Testis (tissue), 3 donors: Measurements from ENCODE around the gene FARS2. TPM values are rescaled to one million over a fixed set of nuclear protein-coding genes. Genes with fewer than 3 reads are reported as not detected.
"Not testable (repeated sequence)": the region's sequence is repeated elsewhere in the genome, so short reads cannot be mapped to it uniquely, and the experiment has no call there.

Source experiments
- DNase-seq: peaks from one replicate; pipeline ENCODE4 v3.0.0-alpha.2; 2019
- H3K27ac ChIP-seq, 2 donors: fragments of 200-600 bp; sonication (generic); one replicate each; pipeline ENCODE4 v1.5.1; 2019
- H3K27me3 ChIP-seq: fragments of 200-600 bp; sonication (generic); one replicate; pipeline ENCODE4 v1.5.1; 2019
- H3K36me3 ChIP-seq: fragments of 200-600 bp; sonication (generic); one replicate; pipeline ENCODE4 v1.5.1; 2017; ENCODE audit warnings: low read depth; ENCODE audit errors: missing control alignments
- H3K4me1 ChIP-seq: fragments of 200-600 bp; sonication (generic); one replicate; pipeline ENCODE4 v1.5.1; 2019
- H3K4me3 ChIP-seq, 2 donors: fragments of 200-600 bp; sonication (generic); one replicate each; pipeline ENCODE4 v1.5.1; 2017 to 2019
- H3K9me3 ChIP-seq: fragments of 200-600 bp; sonication (generic); one replicate; pipeline ENCODE4 v1.5.1; 2017
- POLR2A ChIP-seq: fragments of 450-650 bp; IDR thresholded peaks from one replicate; pipeline ENCODE4 v1.6.1; 2017; ENCODE audit warnings: antibody characterized with exemption, mild to moderate bottlenecking, moderate library complexity
- WGBS, 2 donors: methylation state at CpG; one replicate each; pipeline ENCODE4 v1.1.5; 2018; 5-methylcytosine and 5-hydroxymethylcytosine counted together
- intact Hi-C: fragments of 100-400 bp; cut with DNase I; formaldehyde crosslinking; loops from one replicate; pipeline ENCODE4 v1.15.1; 2023; ENCODE audit warnings: low total_unique reads
- polyA plus RNA-seq: library from polyadenylated mRNA; stranded (reverse); fragments of 350-450 nt; fragmentation: Illumina TruSeq; extraction: RNeasy Lipid Tissue Mini Kit (QIAGEN cat#74804); gene quantifications from one replicate; pipeline ENCODE4 v1.2.3, GENCODE V29; 2014; ENCODE audit warnings: low read depth, low replicate concordance; ENCODE audit not compliant: insufficient read depth
- total RNA-seq, 2 donors: library from RNA; depleted of rRNA; stranded (reverse); fragments of >200 nt; gene quantifications; one replicate each; pipeline ENCODE4 v1.2.3, GENCODE V29; 2016
- TF ChIP-seq, protein P1 (sequence below), 3 experiments: fragments of 450-650 bp in 2 of 3; fragments of 200-600 bp in 1 of 3; sonication (generic) in 1 of 3; IDR thresholded peaks; one replicate each; pipeline ENCODE4 v1.5.1; 2016 to 2019; ENCODE audit warnings: antibody characterized with exemption in 3 of 3, mild to moderate bottlenecking in 2 of 3, moderate library complexity in 1 of 3

The FARS2 gene
- total and polyA plus RNA-seq, 3 donors from 2014 or later: 15.4 to 26.8 (median 22.1) TPM

GRCh38 chr6:5557506-5557905 is 296.2 kb downstream of the FARS2 start:
- H3K27ac ChIP-seq: no peak overlapping the region
- intact Hi-C loops: no loop called here
- no peaks in the 10 kb centered on the region for H3K4me1 ChIP-seq
- TF ChIP-seq, protein P1, sequence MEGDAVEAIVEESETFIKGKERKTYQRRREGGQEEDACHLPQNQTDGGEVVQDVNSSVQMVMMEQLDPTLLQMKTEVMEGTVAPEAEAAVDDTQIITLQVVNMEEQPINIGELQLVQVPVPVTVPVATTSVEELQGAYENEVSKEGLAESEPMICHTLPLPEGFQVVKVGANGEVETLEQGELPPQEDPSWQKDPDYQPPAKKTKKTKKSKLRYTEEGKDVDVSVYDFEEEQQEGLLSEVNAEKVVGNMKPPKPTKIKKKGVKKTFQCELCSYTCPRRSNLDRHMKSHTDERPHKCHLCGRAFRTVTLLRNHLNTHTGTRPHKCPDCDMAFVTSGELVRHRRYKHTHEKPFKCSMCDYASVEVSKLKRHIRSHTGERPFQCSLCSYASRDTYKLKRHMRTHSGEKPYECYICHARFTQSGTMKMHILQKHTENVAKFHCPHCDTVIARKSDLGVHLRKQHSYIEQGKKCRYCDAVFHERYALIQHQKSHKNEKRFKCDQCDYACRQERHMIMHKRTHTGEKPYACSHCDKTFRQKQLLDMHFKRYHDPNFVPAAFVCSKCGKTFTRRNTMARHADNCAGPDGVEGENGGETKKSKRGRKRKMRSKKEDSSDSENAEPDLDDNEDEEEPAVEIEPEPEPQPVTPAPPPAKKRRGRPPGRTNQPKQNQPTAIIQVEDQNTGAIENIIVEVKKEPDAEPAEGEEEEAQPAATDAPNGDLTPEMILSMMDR (IDR thresholded peaks at IDR 0.05): no peak
- no peak for TF ChIP-seq POLR2A
- 88 to 93% methylated on average over 5 of the region's 5 CpGs for WGBS, 2 donors
- H3K36me3 ChIP-seq: no peaks in the 10 kb centered on the region
- DNase-seq: no peak
- no peak overlapping the region for H3K4me3 ChIP-seq
- no peaks in the 10 kb centered on the region for H3K27me3 ChIP-seq
- no peaks in the 10 kb centered on the region for H3K9me3 ChIP-seq

DNA sequence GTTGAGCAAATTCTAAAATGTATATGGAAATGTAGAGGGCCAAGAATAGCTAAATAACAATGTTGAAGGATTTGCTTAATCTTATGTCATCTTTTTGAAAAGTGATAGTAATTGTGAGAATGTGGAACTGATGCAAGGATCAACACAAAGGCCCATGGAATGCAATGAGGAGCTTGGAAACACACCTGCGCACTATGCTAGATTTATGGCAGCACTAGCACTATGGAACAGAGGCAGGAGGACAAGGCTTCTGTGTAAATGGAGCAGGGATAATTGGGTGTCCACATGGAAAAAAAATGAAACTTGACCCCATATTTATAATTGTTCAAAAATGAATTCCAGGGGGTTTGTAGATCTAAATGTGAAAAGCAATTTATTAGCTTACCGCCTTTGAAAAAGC is 298.3 kb downstream of the FARS2 start:
- H3K27me3 ChIP-seq: no peaks in the 10 kb centered on the region
- no peak overlapping the region for H3K27ac ChIP-seq
- 97 to 99% methylated on average over 2 of the region's 2 CpGs for WGBS, 2 donors
- no peak overlapping the region for H3K4me3 ChIP-seq
- no peak for DNase-seq
- intact Hi-C loops: no loop called here
- H3K4me1 ChIP-seq: no peaks in the 10 kb centered on the region
- no peaks in the 10 kb centered on the region for H3K9me3 ChIP-seq
- no peak for TF ChIP-seq POLR2A
- TF ChIP-seq, protein P1 (IDR thresholded peaks at IDR 0.05): no peak
- H3K36me3 ChIP-seq: no peaks in the 10 kb centered on the region

DNA sequence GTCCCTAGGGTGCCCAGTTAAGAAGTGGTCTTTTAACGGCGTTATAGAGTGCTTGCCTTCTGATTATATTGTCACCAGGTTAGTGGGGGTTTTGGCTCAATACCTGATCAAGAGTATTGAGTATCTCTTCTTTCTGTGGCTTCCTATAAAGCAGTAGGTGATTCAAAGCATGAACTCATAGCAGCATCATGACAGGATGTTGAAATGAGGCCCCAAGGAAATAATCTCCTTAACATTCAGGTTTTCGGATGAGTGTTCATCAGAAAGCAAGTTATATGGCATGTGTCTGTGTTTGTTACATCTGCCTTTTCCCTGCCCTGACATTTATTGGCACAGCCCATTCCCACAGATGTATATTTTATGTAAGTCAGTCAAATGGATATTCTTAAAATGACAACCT is 301.0 kb downstream of the FARS2 start:
- TF ChIP-seq, protein P1 (IDR thresholded peaks at IDR 0.05): no peak
- 62 to 81% methylated on average over 3 of the region's 3 CpGs for WGBS, 2 donors
- intact Hi-C loops: no loop called here

GRCh38 chr6:5563086-5563485 is 301.8 kb downstream of the FARS2 start:
- no peak for DNase-seq
- Histone ChIP-seq H3K9me3 (no peaks in the 10 kb centered on the region), H3K36me3 (no peaks in the 10 kb centered on the region), H3K27me3 (no peaks in the 10 kb centered on the region), H3K27ac (no peak overlapping the region), H3K4me3 (no peak overlapping the region), H3K4me1 (no peaks in the 10 kb centered on the region)
- WGBS, 2 donors: 86 to 93% methylated on average over 4 of the region's 4 CpGs
- intact Hi-C loops: no loop called here
- TF ChIP-seq, protein P1 (IDR thresholded peaks at IDR 0.05): no peak

More for the DNA sequence above, 301.0 kb downstream of the FARS2 start:
- Histone ChIP-seq H3K4me3 (no peak overlapping the region), H3K4me1 (no peaks in the 10 kb centered on the region), H3K36me3 (no peaks in the 10 kb centered on the region), H3K27me3 (no peaks in the 10 kb centered on the region), H3K9me3 (no peaks in the 10 kb centered on the region), H3K27ac (no peak overlapping the region)
- no peak for DNase-seq

GRCh38 chr6:5564746-5565145 is 303.4 kb downstream of the FARS2 start:
- 85 to 90% methylated on average over 3 of the region's 3 CpGs for WGBS, 2 donors
- H3K9me3 ChIP-seq, DNase-seq, H3K36me3 ChIP-seq, intact Hi-C loops, H3K27me3 ChIP-seq, H3K27ac ChIP-seq, H3K4me3 ChIP-seq, H3K4me1 ChIP-seq: not testable (repeated sequence)
